HuH-7 (cell line): ENCODE results near the gene PDSS1.
A peak's percentile ranks its signal among the peaks of the same experiment; 100 is the strongest.
"Not testable (repeated sequence)": the region's sequence is repeated elsewhere in the genome, so short reads cannot be mapped to it uniquely, and the experiment has no call there.

ENCODE experiments used
- DNase-seq: peaks from one replicate; pipeline ENCODE4 v3.0.0; 2011; ENCODE audit warnings: low spot score

PDSS1 gene

GRCh38 chr10:26697163-26697921 is at the start of gene PDSS1:
Gene PDSS1 (plus strand): TSS chr10:26697701. CDS start chr10:26697712, 11 bp downstream.
- peak; percentile 85 for DNase-seq

DNA sequence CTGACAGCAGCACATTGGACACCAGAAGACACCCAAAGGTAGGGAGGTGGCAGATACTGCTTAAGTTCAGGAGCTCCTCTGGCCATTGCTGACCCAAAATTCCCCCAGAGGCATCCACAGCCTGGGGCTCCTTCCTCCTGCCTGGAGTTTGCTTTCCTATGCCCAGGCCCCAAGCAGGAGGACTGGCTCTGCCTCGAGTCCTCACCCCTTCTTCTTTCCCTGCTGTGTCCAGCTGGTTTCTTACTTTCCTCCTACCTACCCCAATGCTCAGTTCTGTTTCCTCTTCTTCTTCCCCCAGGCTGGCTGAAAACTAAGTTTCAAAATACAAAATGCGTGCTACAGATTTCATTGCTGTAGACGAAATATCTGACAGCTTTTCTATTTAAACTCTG is 49.3 kb upstream of the PDSS1 start:
- not testable (repeated sequence) for DNase-seq

- no peak for DNase-seq
Measured at GRCh38 chr10:26650406-26650805, 47.1 kb upstream of the PDSS1 start.

- DNase-seq = not testable (repeated sequence)
Measured at GRCh38 chr10:26651476-26651875, 46.0 kb upstream of the PDSS1 start.

- DNase-seq = no peak
Measured at GRCh38 chr10:26653004-26653403, 44.5 kb upstream of the PDSS1 start.

- no peak for DNase-seq
Measured at GRCh38 chr10:26655746-26656145, 41.8 kb upstream of the PDSS1 start.

- DNase-seq = no peak
Measured at GRCh38 chr10:26662864-26663263, 34.6 kb upstream of the PDSS1 start.

DNA sequence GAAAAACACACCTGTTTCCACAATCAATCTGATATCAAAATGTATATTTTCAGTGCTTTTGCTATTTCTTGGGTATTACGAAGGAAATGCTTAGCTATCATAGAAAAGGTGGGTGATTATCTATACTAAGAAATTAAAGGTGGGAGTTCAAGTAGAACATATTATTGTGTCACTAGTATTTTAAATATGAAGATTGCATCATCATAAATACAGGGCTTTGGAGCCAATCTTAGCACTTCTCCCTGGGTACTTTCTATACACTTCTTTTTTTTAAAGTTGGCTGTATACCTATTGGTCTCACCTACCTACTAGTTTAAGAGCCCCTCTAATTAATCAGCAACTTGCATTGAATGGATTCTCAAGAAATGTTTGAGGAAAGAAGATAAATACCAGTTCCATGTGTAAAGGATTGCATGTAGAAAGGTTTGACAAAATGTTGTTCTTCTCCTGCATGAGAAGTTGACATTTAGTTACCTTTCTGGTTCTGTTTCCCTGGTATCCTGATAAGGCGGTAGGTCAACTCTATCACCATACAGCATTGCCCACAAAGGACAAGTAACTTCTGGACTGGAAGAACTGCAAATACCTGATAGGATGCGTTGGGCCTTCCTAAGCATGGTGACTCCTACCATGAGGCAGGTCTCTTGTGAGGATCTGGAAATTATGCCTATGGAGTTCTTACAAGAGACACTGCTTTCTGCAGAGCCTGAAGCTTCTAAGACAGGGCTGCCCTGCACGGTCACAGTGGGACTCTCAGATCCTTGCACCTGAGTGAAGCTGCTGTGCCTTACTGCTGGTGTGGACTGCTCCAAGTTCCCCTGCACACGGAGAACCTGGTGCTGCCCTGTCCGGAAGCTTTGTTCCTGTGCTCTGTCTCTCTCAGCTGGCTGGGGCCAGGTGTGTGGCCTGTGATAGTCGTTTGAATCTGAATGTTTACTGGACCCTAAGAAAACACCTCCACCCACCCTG is 32.1 kb upstream of the PDSS1 start:
- DNase-seq = no peak

GRCh38 chr10:26675873-26676257 is 21.6 kb upstream of the PDSS1 start:
- DNase-seq = no peak

- no peak for DNase-seq
Measured at GRCh38 chr10:26679588-26679987, 17.9 kb upstream of the PDSS1 start.

GRCh38 chr10:26681076-26681475 is 16.4 kb upstream of the PDSS1 start:
- no peak for DNase-seq

- DNase-seq = not testable (repeated sequence)
Measured at GRCh38 chr10:26681971-26682370, 15.5 kb upstream of the PDSS1 start.

- no peak for DNase-seq
Measured at GRCh38 chr10:26682931-26683330, 14.6 kb upstream of the PDSS1 start.

DNA sequence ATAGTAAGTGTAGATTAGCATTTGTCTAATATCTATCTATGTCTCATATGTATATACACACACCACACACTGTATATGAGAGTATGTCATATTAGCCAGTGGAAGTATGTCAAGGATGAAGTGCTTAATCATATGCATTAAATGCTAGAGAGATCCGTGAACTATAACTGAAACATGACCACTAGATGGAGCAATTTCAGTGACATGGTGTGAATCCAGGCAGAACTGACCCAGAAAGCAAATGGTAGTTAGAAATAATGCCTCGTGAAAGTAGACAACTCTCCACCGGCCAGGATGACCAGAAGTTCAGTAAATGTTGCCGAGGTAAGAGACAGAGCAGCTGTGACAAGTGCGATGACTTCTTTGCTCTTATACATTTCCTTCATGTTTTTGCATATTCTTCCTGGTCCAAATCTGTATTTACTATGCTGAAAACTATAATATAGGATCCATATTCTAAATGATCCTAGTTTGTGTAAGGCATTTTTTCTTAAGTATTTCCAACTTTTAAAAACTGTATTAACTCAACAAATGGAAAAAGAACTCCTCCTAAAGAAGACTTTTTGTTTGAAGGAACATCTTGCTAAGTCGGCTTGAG is 12.7 kb upstream of the PDSS1 start:
- DNase-seq = peak; percentile 36

- DNase-seq = no peak
Measured at GRCh38 chr10:26685441-26685840, 12.1 kb upstream of the PDSS1 start.

GRCh38 chr10:26689399-26689798 is 8.1 kb upstream of the PDSS1 start:
- DNase-seq = no peak

DNA sequence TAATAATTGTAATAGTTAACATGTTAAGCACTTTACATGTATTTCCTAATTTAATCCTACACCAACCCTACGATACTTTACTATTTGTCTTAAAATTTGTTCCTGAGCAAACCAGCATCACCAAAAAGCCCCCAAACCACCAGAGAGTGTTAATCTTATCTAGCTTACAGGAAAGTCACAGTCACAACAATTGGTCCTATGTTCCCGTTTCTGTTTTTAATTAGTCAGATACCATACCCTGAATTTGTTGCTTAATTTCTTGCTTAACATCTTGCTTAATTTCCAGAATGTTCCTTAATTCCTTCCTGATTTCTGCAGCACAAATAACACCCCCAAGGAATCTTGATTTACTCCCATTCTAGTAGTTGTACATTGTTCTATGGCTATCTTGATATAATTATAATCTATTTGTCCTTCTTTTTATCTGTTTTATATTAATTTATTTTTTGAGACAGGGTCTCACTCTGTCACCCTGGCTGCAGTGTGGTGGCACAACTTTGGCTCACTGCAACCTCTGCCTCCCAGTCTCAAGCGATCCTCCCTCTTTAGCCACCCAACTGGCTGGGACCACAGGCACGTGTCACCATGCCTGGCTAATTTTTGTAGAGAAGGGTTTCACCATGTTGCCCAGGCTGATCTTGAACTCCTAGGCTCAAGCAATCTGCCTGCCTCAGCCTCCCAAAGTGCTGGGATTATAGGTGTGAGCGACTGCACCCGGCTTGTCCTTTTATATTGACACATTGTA is 6.6 kb upstream of the PDSS1 start:
- DNase-seq = no peak

DNA sequence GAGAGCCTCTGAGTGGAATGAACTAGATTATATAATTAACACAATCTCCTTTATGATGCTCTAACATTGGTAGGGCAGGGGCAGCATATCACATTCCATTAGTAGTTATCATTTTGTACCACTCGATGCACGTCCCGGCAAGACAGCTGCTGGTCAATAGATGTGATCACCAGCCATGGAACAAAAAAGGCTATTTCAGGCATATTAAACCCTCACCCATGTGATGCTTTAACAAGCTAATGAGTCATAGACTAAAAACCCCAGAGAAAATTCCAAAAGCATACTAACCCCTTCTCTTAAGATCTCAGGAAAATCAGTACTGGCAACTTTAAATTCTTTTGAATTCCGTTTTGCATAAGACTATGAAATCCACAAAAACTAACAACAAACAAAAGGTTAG is 3.0 kb upstream of the PDSS1 start:
- not testable (repeated sequence) for DNase-seq

- DNase-seq = peak; percentile 56
Measured at GRCh38 chr10:26696786-26697162, 727 bp upstream of the PDSS1 start.

- DNase-seq = peak; percentile 44
Measured at GRCh38 chr10:26697922-26698608, 564 bp downstream of the PDSS1 start.

DNA sequence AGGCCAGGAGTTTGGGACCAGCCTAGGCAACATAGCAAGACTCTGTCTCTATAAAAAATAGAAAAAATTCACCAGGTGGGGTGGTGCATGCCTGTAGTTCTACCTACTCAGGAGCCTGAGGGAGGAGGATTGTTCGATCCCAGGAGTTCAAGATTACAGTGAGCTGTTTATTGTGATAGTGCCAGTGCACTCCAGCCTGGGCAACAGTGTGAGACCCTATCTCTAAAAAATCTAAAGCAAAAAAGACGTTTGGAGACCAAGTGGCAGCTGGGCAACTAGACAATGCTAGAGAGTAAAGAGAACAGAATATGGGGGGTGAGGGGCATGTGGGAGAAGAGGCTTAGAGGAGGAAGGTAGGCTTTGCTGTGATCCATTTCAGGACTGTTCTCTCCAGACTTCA is 1.4 kb downstream of the PDSS1 start:
- DNase-seq = no peak
